H1 (cell line): ENCODE data around the gene ZBTB7B. TPM values are rescaled to one million over a fixed set of nuclear protein-coding genes. Genes with fewer than 3 reads are reported as not detected.

ENCODE experiments used
- CTCF ChIA-PET: fragments of 300-600 bp; sonication (Branson Sonifier 250); formaldehyde crosslinking; loops from one replicate; lab custom pipeline; 2021; ENCODE audit not compliant: partially characterized antibody; lab: Charles Lee
- POLR2A ChIA-PET: fragments of 300-600 bp; sonication (Branson Sonifier 250); formaldehyde crosslinking; loops from one replicate; lab custom pipeline; 2021; ENCODE audit warnings: inconsistent platforms; ENCODE audit not compliant: partially characterized antibody; lab: Charles Lee
- DNase-seq, 2 experiments: peaks; one replicate each; pipeline versions ENCODE4 v3.0.0 to v3.0.0-alpha.2; 2010 to 2022; ENCODE audit warnings: low spot score in 2 of 2, low read depth in 1 of 2, mixed read lengths in 1 of 2
- FAIRE-seq: peaks from 2 replicates; lab custom pipeline; 2011; peaks lifted over from hg19 to GRCh38; lab: Jason Lieb, UNC
- H2AFZ ChIP-seq: 2 replicates; pipeline ENCODE4 v1.8.1; 2012; ENCODE audit warnings: low read length, inconsistent platforms
- H2AK5ac ChIP-seq: 2 replicates; pipeline ENCODE4 v1.6.1; 2013; ENCODE audit warnings: low read depth, low read length
- H2BK120ac ChIP-seq: replicated peaks from 2 replicates; pipeline ENCODE3; 2013; ENCODE audit warnings: low read depth, low read length, inconsistent platforms
- H2BK12ac ChIP-seq: 2 replicates; pipeline ENCODE4 v1.6.1; 2013; ENCODE audit warnings: low read depth, low read length
- H2BK15ac ChIP-seq: 2 replicates; pipeline ENCODE4 v1.6.1; 2013; ENCODE audit warnings: low read length
- H2BK20ac ChIP-seq: 2 replicates; pipeline ENCODE4 v1.6.1; 2013; ENCODE audit warnings: low read length
- H2BK5ac ChIP-seq: 2 replicates; pipeline ENCODE4 v1.6.1; 2013; ENCODE audit warnings: low read depth, low read length
- H3K14ac ChIP-seq: 2 replicates; pipeline ENCODE4 v1.6.1; 2013; ENCODE audit warnings: inconsistent platforms; ENCODE audit not compliant: insufficient read length
- H3K18ac ChIP-seq: 2 replicates; pipeline ENCODE4 v1.6.1; 2013; ENCODE audit warnings: low read length; ENCODE audit errors: extremely low read depth
- H3K23ac ChIP-seq: 2 replicates; pipeline ENCODE4 v1.6.1; 2013; ENCODE audit warnings: inconsistent platforms; ENCODE audit not compliant: insufficient read length
- H3K23me2 ChIP-seq: 2 replicates; pipeline ENCODE4 v1.6.1; 2013; ENCODE audit warnings: low read depth, low read length
- H3K27ac ChIP-seq: 2 replicates; pipeline ENCODE4 v1.6.1; 2011; ENCODE audit warnings: low read depth, low read length, inconsistent platforms
- H3K27me3 ChIP-seq, 4 experiments: replicated peaks in 1 of 4; 1 replicate in 1 of 4; 2 replicates in 3 of 4; pipeline versions ENCODE4 v1.6.1 to v1.8.1; 2011 to 2013; ENCODE audit warnings: low read length in 3 of 4, mild to moderate bottlenecking in 3 of 4, inconsistent platforms in 2 of 4, mixed read lengths in 2 of 4, moderate library complexity in 1 of 4; ENCODE audit not compliant: control insufficient read depth in 3 of 4, insufficient read depth in 3 of 4; ENCODE audit errors: extremely low read depth in 1 of 4
- H3K36me3 ChIP-seq, 4 experiments: 2 replicates each; pipeline versions ENCODE4 v1.6.1 to v1.8.1; 2011 to 2013; ENCODE audit warnings: mild to moderate bottlenecking in 4 of 4, low read length in 3 of 4, moderate library complexity in 2 of 4, control low read depth in 1 of 4, inconsistent platforms in 1 of 4; ENCODE audit not compliant: insufficient read depth in 4 of 4, control insufficient read depth in 2 of 4
- H3K4ac ChIP-seq: replicated peaks from 2 replicates; pipeline ENCODE3; 2013; ENCODE audit warnings: low read length, low read depth, mixed read lengths, inconsistent platforms; ENCODE audit not compliant: insufficient read length
- H3K4me1 ChIP-seq, 4 experiments: replicated peaks in 1 of 4; 1 replicate in 1 of 4; 2 replicates in 3 of 4; pipeline versions ENCODE4 v1.6.1 to v1.8.1; 2011 to 2013; ENCODE audit warnings: low read length in 3 of 4, inconsistent platforms in 2 of 4, mixed read lengths in 1 of 4; ENCODE audit not compliant: insufficient read depth in 4 of 4, control insufficient read depth in 3 of 4
- H3K4me2 ChIP-seq, 2 experiments: 2 replicates each; pipeline versions ENCODE4 v1.6.1 to v1.8.1; 2011 to 2013; ENCODE audit warnings: low read depth in 2 of 2, low read length in 2 of 2, control low read depth in 1 of 2, inconsistent platforms in 1 of 2, mild to moderate bottlenecking in 1 of 2; ENCODE audit not compliant: insufficient read depth in 1 of 2
- H3K4me3 ChIP-seq, 4 experiments: fragments of 200-600, 300-600 bp in 1 of 4; sonication (generic), shearing (Covaris generic), sonication (Bioruptor Twin) in 1 of 4; 2 replicates each; pipeline versions ENCODE4 v1.5.1 to v1.8.1; 2011 to 2016; ENCODE audit warnings: low read length in 4 of 4, low read depth in 3 of 4, control low read depth in 2 of 4, inconsistent platforms in 2 of 4, mild to moderate bottlenecking in 2 of 4, mixed read lengths in 1 of 4, moderate library complexity in 1 of 4; ENCODE audit not compliant: insufficient read depth in 2 of 4; ENCODE audit errors: extremely low read depth in 1 of 4
- H3K56ac ChIP-seq: replicated peaks from 2 replicates; pipeline ENCODE3; 2013; ENCODE audit warnings: low read depth, mild to moderate bottlenecking, mixed read lengths, low read length, inconsistent platforms; ENCODE audit not compliant: insufficient read length
- H3K79me1 ChIP-seq: 2 replicates; pipeline ENCODE4 v1.6.1; 2013; ENCODE audit warnings: low read depth, low read length, control low read depth
- H3K79me2 ChIP-seq, 2 experiments: 2 replicates each; pipeline versions ENCODE4 v1.6.1 to v1.8.1; 2012 to 2013; ENCODE audit warnings: low read length in 2 of 2, mild to moderate bottlenecking in 2 of 2, inconsistent platforms in 1 of 2; ENCODE audit not compliant: insufficient read depth in 2 of 2, control insufficient read depth in 1 of 2
- H3K9ac ChIP-seq, 4 experiments: replicated peaks in 1 of 4; 1 replicate in 1 of 4; 2 replicates in 3 of 4; pipeline versions ENCODE4 v1.6.1 to v1.8.1; 2011 to 2013; ENCODE audit warnings: low read depth in 3 of 4, low read length in 3 of 4, control low read depth in 2 of 4, mild to moderate bottlenecking in 2 of 4, moderate library complexity in 2 of 4, inconsistent platforms in 1 of 4; ENCODE audit errors: extremely low read depth in 1 of 4
- H3K9me3 ChIP-seq, 2 experiments: 2 replicates each; pipeline versions ENCODE4 v1.6.1 to v1.8.1; 2012 to 2013; ENCODE audit warnings: mild to moderate bottlenecking in 2 of 2, moderate library complexity in 2 of 2, control low read depth in 1 of 2, inconsistent platforms in 1 of 2, low read depth in 1 of 2, low read length in 1 of 2, mixed read lengths in 1 of 2; ENCODE audit not compliant: insufficient read depth in 2 of 2
- H4K20me1 ChIP-seq, 2 experiments: replicated peaks in 1 of 2; 2 replicates each; pipeline versions ENCODE3 to v1.8.1; 2011 to 2013; ENCODE audit warnings: inconsistent platforms in 2 of 2, low read length in 2 of 2, mild to moderate bottlenecking in 1 of 2; ENCODE audit not compliant: insufficient read depth in 2 of 2, control insufficient read depth in 1 of 2
- H4K5ac ChIP-seq: 2 replicates; pipeline ENCODE4 v1.6.1; 2013; ENCODE audit warnings: low read length, low read depth, mixed read lengths, inconsistent platforms; ENCODE audit not compliant: insufficient read length
- H4K8ac ChIP-seq: 2 replicates; pipeline ENCODE4 v1.8.0; 2013; ENCODE audit warnings: mild to moderate bottlenecking, moderate library complexity, low read length, inconsistent platforms; ENCODE audit not compliant: insufficient read depth; ENCODE audit errors: extremely low read depth
- H4K91ac ChIP-seq: replicated peaks from 2 replicates; pipeline ENCODE3; 2013; ENCODE audit warnings: low read length, mixed read lengths, inconsistent platforms; ENCODE audit not compliant: insufficient read length
- CEBPB ChIP-seq: IDR thresholded peaks from 2 replicates; pipeline ENCODE4 v1.6.1; 2012; ENCODE audit warnings: low read depth, low read length
- JUN ChIP-seq: IDR thresholded peaks from 2 replicates; pipeline ENCODE4 v1.6.1; 2011; ENCODE audit warnings: low read depth, mild to moderate bottlenecking, improper control_type of control experiment, low read length
- JUND ChIP-seq: IDR thresholded peaks from 2 replicates; pipeline ENCODE4 v1.6.1; 2011; ENCODE audit warnings: mild to moderate bottlenecking, improper control_type of control experiment, low read length
- POLR2A ChIP-seq, 2 experiments: IDR thresholded peaks; 1 replicate in 1 of 2; 2 replicates in 1 of 2; pipeline ENCODE4 v1.6.1; 2011; ENCODE audit warnings: low read depth in 2 of 2, low read length in 2 of 2, mild to moderate bottlenecking in 2 of 2; ENCODE audit errors: control extremely low read depth in 1 of 2
- POU5F1 ChIP-seq: IDR thresholded peaks from 2 replicates; pipeline ENCODE4 v1.6.1; 2011; ENCODE audit warnings: low read depth, mild to moderate bottlenecking, low read length, moderate library complexity
- SIN3A ChIP-seq, 2 experiments: IDR thresholded peaks in 1 of 2; conservative IDR thresholded peaks in 1 of 2; 2 replicates each; pipeline ENCODE4 v1.6.1; 2011 to 2012; ENCODE audit warnings: low read length in 2 of 2, improper control_type of control experiment in 1 of 2, low read depth in 1 of 2, mild to moderate bottlenecking in 1 of 2
- SRF ChIP-seq: IDR thresholded peaks from 2 replicates; pipeline ENCODE4 v1.6.1; 2011; ENCODE audit warnings: mild to moderate bottlenecking, low read depth, low read length, moderate library complexity
- YY1 ChIP-seq: IDR thresholded peaks from 2 replicates; pipeline ENCODE4 v1.6.1; 2011; ENCODE audit warnings: low read depth, mild to moderate bottlenecking, low read length
- ZNF274 ChIP-seq: IDR thresholded peaks from 2 replicates; pipeline ENCODE4 v1.7.0; 2012; ENCODE audit warnings: low read length, borderline replicate concordance; ENCODE audit errors: extremely low read depth
- WGBS, 2 experiments: shearing (Covaris generic) in 1 of 2; methylation state at CpG; one replicate each; pipeline versions ENCODE4 v1.1.6 to v1.1.7; 2013 to 2015; ENCODE audit warnings: low lambda C conversion rate in 2 of 2, mixed read lengths in 2 of 2, inconsistent platforms in 1 of 2, low coverage in 1 of 2, missing lambda C conversion rate in 1 of 2; ENCODE audit not compliant: insufficient replicate concordance in 2 of 2, insufficient coverage in 1 of 2, insufficient read length in 1 of 2; ENCODE audit errors: extremely low coverage in 1 of 2, missing lambda C conversion rate in 1 of 2; 5-methylcytosine and 5-hydroxymethylcytosine counted together
- polyA plus RNA-seq, 7 experiments: library from polyadenylated mRNA; depleted of rRNA in 3 of 7; stranded (reverse) in 5 of 7; unstranded in 2 of 7; fragments of >200 nt in 5 of 7; fragments of 200-250 nt in 2 of 7; gene quantifications; 1 replicate in 5 of 7; 2 replicates in 1 of 7; 4 replicates in 1 of 7; pipeline versions ENCODE4 v1.2.1 to v1.2.3, GENCODE V29; 2011 to 2013; ENCODE audit warnings: missing spikeins in 2 of 7, mixed read lengths in 2 of 7
- total RNA-seq: library from RNA; stranded (reverse); fragmentation: NEBNext Ultra II Directional; extraction: Animal tissue kit (Norgen Biotek cat#: 25700); gene quantifications from 2 replicates; pipeline ENCODE4 v1.2.1, GENCODE V29; 2021
- TF ChIP-seq, protein P1 (sequence below), 3 experiments: IDR thresholded peaks; 1 replicate in 2 of 3; 2 replicates in 1 of 3; pipeline versions ENCODE4 v1.5.1 to v1.6.1; 2011; ENCODE audit warnings: low read length in 3 of 3, mild to moderate bottlenecking in 3 of 3, inconsistent platforms in 2 of 3, low read depth in 1 of 3, moderate library complexity in 1 of 3; ENCODE audit not compliant: insufficient read depth in 1 of 3; ENCODE audit errors: control extremely low read depth in 1 of 3
- TF ChIP-seq, protein P2 (sequence below): IDR thresholded peaks from 2 replicates; pipeline ENCODE4 v1.6.1; 2012; ENCODE audit warnings: inconsistent platforms

Gene ZBTB7B
- total and polyA plus RNA-seq, 2 of the 8 experiments (the other 6 are each of a cell fraction or from before 2014, with no cell fraction given) = 24.5 to 36.9 TPM

DNA sequence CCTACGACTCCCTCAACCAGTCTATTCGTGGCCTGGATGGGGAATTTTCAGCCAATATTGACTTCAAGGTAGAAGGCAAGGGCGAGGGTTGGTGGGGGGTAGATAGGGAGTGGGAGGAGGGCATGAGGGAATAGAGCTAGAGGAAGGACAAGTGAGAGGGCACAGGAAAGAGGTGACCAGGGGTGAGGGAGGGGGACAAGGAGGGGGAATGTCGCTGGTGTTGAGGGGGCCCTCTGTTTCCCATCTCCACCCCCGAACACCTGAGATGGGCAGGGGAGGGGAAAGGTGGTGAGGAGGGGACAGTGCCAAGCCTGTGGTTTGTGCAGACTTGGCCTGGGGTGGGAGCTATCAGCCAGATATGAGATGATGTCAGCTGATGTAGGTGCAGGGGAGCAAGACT lies 40.2 kb downstream of the ZBTB7B start:
- H3K18ac ChIP-seq = peak overlapping the region; percentile 4; the same call in 1 of the 2 replicates
- no peak overlapping the region for H3K4me3 ChIP-seq
- no peak overlapping the region for H3K23ac ChIP-seq
- H2AFZ ChIP-seq = no peak overlapping the region
- H4K5ac ChIP-seq = no peak overlapping the region
- WGBS, 2 experiments = 86% methylated on average over 3 of the region's 5 CpGs; no CpG with 5 or more reads in 1 of the 2 experiments
- ChIA-PET POLR2A (interaction anchor here (1.1 to 1.8 kb wide), 2 partner anchors 12 to 15 kb away, joined by 4 to 5 read pairs; no protein-coding TSS in a partner anchor), CTCF (interaction anchor here (0.6 to 32.4 kb wide), 8 partner anchors 11 to 133 kb away, joined by 3 to 907 read pairs (median 40); partner anchors contain the start of genes ADAM15, DCST1, DCST2 and EFNA3)
- H4K91ac ChIP-seq = no peak overlapping the region
- H4K20me1 ChIP-seq = no peaks in the 10 kb centered on the region
- H3K36me3 ChIP-seq = no peaks in the 10 kb centered on the region
- H2BK12ac ChIP-seq = no peak overlapping the region
- H4K8ac ChIP-seq = no peak overlapping the region
- no peaks in the 10 kb centered on the region for H3K9me3 ChIP-seq
- no peak overlapping the region for H2BK5ac ChIP-seq
- no peaks in the 10 kb centered on the region; the same call in 1 of the 2 replicates for H3K23me2 ChIP-seq
- no peaks in the 10 kb centered on the region for H3K79me2 ChIP-seq
- H3K9ac ChIP-seq = no peak overlapping the region
- H3K27ac ChIP-seq = no peak overlapping the region
- H3K4ac ChIP-seq = no peak overlapping the region
- no peak overlapping the region for H3K14ac ChIP-seq
- no peaks in the 10 kb centered on the region; a peak in 3 of 7 replicates for H3K27me3 ChIP-seq
- H2BK15ac ChIP-seq = 0 out of 2 replicates have a peak overlapping the region, but pooled peaks have one; percentile 16
- H3K4me2 ChIP-seq = no peak overlapping the region
- no peaks in the 10 kb centered on the region; the same call in 1 of the 2 replicates for H3K79me1 ChIP-seq
- H3K56ac ChIP-seq = no peak overlapping the region
- peaks cover 0 to 9% (median 3%) of the 10 kb centered on the region in 4 experiments; a peak in 4 of 7 replicates for H3K4me1 ChIP-seq
- no peak overlapping the region for H2BK120ac ChIP-seq
- H2BK20ac ChIP-seq = no peak overlapping the region
- FAIRE-seq = no peak
- H2AK5ac ChIP-seq = no peak overlapping the region
- DNase-seq = no peak
- TF ChIP-seq POLR2A (IDR thresholded peaks at IDR 0.05; ENCODE audit: control extremely low read depth in 1 of 2, low read depth in 2 of 2, low read length in 2 of 2) = no peak
- TF ChIP-seq CEBPB = no peak
- TF ChIP-seq SIN3A (conservative IDR thresholded peaks at IDR 0.05 in 1 of 2, IDR thresholded peaks at IDR 0.05 in 1 of 2; ENCODE audit: low read depth in 1 of 2, low read length in 2 of 2) = no peak
- TF ChIP-seq, protein P1, sequence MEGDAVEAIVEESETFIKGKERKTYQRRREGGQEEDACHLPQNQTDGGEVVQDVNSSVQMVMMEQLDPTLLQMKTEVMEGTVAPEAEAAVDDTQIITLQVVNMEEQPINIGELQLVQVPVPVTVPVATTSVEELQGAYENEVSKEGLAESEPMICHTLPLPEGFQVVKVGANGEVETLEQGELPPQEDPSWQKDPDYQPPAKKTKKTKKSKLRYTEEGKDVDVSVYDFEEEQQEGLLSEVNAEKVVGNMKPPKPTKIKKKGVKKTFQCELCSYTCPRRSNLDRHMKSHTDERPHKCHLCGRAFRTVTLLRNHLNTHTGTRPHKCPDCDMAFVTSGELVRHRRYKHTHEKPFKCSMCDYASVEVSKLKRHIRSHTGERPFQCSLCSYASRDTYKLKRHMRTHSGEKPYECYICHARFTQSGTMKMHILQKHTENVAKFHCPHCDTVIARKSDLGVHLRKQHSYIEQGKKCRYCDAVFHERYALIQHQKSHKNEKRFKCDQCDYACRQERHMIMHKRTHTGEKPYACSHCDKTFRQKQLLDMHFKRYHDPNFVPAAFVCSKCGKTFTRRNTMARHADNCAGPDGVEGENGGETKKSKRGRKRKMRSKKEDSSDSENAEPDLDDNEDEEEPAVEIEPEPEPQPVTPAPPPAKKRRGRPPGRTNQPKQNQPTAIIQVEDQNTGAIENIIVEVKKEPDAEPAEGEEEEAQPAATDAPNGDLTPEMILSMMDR (IDR thresholded peaks at IDR 0.05; ENCODE audit: control extremely low read depth in 1 of 3, insufficient read depth in 1 of 3, low read depth in 1 of 3, low read length in 3 of 3) = no peak
- TF ChIP-seq, protein P2, sequence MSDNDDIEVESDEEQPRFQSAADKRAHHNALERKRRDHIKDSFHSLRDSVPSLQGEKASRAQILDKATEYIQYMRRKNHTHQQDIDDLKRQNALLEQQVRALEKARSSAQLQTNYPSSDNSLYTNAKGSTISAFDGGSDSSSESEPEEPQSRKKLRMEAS = no peak
- TF ChIP-seq YY1 = no peak
- no peak for TF ChIP-seq POU5F1
- TF ChIP-seq ZNF274 = no peak
- TF ChIP-seq JUN = no peak
- no peak for TF ChIP-seq SRF
- TF ChIP-seq JUND = no peak
